Stimulated activated CD4-positive, alpha-beta T cell treated with anti-CD3 and anti-CD28 coated beads, Interleukin-2, amount 100 ng/mL, for 4 hours (primary cell): Measurements from ENCODE around the gene RNLS.

Source experiments
- DNase-seq: peaks from one replicate; pipeline ENCODE4 v3.0.0-alpha.2; 2020; ENCODE audit warnings: low read depth

The RNLS gene

GRCh38 chr10:88259381-88259780 lies 323.7 kb downstream of the RNLS start:
- no peak for DNase-seq

- no peak for DNase-seq
Observed at GRCh38 chr10:88256886-88257285, 326.2 kb downstream of the RNLS start.

DNA sequence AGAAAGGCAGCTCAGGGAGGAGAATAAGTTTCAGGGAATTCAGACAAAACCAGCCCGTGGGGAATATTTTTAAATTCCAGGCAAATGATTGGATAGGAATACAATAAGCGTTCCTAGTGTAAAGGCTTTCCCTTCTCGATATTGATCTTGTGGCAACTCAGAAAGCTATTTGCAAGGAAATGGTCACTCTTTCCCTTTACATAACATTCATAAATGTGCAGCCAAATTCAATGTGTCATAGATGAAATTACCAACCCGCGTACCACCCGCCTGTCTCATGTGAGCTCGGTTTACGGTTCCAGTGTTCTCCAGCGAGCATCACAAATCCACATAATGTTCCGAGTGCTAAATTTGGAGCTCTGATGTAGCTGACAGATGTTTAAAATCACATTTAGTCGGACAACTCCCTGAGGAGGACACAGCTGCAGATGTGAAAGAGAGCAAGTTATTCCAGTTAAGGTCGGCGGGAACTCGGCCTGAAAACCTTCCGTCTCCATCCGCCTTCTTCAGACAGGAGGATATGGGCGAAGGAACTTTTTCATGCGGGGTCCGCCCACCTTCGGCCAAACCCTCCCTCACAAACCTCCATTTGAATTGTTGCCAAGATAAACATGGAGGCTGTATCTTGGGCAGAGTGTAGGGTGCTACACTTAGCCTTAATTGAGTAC lies 327.0 kb downstream of the RNLS start:
- DNase-seq: no peak

GRCh38 chr10:88254091-88254490 lies 329.0 kb downstream of the RNLS start:
- DNase-seq: no peak

DNA sequence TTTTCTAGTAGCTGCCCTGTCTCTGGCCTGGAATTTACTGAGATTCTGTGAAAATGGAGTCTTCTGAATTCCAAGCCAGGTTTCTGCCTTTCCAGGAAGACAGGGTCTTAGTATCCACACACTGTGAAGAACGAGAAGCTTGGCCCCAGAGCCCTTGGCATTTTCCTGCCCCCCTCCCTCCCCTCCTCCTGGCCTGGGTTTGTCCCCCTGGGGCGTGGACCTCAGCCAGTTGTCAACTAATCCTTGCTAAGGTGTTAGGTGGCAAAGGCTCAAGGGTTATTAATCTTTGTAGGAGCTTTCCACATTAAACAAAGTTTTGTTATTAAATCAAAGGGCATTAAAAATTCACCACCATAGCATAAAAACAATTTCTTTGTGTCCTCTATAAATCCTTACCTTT lies 329.5 kb downstream of the RNLS start:
- DNase-seq: no peak

GRCh38 chr10:88253128-88253527 lies 330.0 kb downstream of the RNLS start:
- no peak for DNase-seq

- DNase-seq: no peak
Observed at GRCh38 chr10:88249450-88249849, 333.7 kb downstream of the RNLS start.

DNA sequence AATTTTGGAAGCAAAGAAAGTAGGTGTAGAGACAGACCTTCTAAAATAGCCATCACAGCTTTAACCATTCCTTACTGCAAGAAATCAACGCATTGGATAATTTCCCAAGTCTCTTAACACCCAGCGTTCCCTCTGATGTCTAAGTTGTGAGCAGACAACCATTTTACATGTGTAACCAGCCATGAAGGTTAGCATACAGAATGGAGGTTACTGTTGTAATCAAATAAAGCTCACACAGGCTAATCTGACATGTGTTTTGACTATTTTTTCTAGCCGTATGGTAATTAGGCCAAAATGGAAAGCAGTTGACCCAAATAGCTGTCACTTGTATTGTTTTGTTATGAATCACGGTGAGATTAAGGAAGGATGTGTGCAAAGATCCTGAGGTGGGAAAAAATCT lies 336.4 kb downstream of the RNLS start:
- DNase-seq: no peak

DNA sequence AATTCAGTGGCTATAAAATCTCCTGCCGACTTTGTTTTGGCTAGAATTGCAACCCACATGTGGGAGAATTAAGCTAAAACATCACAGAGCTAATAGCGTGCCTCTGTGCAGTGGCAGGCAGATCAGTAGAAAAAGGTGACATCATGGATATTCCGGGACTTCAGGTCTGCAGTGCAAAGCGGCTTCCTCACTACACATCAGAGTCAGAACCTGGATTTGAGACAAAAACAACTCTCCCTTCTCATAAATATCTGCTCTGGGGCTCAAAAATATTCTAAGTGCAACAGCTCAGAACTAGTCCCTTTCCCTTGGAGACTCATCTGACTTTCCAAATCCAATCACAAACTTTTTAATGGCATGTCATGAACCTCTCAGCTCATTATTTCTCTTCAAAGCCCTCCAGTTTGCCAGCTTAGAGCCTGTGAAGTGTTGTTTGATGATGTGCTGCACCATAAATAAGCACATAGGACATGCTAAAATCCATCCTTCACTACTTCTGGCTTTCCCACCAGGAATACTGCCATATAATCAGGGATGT lies 337.1 kb downstream of the RNLS start:
- DNase-seq: no peak

DNA sequence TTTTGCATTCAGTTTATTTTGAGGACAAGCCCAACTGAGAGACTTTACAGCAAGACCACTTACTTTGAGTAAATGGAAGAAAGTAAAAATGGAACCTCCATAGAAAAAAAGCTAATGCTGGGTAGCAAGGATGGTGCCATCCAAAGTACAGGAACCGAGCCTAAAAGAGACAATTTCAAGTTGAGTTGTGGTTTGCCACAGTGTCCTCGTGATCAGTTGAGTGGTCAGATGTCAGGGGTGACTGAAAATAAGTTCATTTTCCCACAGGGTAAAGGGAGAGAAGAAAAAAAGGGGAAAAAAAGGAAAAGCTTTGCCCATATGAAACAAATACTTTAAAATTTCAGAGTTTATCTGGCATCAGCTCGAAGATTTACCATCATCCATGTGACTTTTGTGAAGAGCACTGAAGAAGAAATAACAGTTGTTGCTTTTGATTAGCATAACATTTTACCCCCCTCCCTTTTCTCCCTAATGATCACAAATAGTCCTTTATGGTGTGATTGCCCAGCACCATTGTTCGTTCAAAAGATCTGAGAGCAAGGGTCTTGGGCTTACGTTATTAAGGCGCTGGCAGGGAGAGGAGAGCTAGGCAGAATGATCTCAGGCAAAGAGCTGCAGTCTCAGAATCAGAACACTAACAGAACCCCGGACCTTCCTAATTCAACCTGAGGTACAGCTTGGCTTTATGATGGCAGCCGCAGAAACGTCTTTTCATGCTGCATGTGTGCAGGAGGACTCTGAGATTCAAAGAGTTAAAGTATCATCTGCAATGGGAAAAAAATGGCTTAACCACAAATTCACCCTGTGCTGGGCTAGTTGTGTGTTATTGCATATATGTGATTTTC lies 338.1 kb downstream of the RNLS start:
- no peak for DNase-seq

DNA sequence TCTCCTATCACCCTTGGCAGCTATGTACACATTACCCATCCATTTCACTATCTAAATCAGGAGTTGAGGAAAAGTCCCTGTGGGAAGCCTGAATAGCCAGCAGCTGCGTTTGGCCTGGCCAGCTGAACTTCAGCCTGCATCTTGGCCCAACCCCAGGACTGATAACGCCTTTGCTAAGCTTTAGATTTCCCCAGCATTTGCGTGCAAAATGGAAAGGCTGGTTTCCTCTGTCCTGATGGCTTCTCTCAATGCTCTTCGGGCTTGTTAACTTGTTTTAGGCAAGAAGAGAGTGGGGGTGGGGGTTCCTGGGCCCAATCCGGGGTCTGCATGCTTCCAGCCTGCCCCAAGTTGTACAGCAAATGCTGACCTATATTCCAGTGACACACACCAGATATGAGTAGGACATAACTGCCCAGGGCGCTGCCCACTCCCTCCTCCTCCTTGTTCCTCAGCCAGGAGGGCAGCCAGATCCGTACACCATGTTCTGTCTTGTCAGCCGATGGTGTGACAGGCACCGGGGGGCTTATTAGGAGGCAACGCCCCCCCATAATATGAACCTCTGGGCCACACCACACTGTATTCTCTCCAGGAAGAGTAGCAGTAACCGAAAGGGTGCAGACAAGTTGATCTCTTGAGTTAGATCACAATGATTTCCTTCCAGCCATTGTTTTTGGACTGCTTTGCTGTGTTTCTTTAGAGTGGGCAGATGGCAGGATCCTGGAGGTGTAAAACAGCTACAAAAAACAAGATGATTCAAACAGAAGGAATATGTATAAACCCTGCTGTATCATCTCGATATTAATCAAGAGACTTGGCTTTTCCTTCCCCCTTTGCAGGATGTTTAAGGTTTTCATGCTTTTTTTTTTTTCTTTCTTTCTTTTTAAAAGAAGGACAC lies 339.0 kb downstream of the RNLS start:
- DNase-seq: no peak

- DNase-seq: no peak
Observed at GRCh38 chr10:88243202-88243744, 339.8 kb downstream of the RNLS start.

DNA sequence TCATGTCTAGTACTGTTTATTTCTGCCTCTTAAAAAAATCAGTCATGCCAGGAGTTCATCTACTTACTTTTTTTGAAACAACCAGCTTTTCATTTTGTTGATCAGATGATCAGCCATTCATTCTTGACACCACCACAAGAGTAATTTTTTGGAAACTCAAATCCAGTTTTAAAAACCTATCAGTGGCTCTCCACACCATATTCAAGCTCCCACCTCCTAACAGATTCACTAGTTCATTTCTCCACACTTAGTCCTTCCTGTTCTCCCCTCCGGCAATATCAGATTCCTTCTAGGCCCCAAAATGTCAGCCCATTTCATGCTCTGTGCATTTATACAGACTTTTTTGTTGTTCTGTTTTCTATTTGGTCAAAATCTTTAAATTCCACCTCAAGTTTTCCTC lies 341.6 kb downstream of the RNLS start:
- no peak for DNase-seq

DNA sequence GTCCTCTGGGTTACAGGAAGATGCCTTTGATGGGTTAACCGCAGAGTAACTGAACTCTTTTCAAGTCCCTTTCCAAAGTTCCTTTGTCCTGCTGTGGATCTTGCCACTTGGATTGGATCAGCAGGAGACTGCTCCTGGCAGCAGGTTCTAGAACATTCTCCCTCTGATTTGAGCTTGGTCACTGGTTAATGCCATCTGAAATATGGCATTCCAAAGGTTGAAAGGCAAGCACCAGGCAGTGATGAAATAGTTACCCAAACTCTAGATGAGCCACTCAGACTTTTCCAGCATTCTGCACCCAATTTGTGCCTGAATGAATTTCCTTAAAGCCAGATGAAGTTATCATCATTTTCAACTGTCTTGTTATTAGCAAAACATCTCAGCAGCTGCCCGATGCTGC lies 343.9 kb downstream of the RNLS start:
- DNase-seq: no peak

DNA sequence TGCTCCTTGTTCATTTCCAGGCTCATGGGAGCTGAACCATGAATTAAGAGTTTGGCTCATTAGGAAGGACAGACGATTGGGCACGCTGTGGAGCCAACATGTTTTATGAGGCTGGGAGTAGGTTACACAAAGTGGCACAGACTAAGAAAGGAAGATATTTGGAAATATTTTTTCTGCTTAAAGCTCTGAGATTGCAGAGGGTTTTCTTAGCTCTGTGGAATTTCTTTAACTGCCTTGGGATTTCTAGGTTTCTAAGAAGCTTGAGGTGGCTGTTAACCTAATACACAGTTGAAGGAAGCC lies 344.6 kb downstream of the RNLS start:
- no peak for DNase-seq

DNA sequence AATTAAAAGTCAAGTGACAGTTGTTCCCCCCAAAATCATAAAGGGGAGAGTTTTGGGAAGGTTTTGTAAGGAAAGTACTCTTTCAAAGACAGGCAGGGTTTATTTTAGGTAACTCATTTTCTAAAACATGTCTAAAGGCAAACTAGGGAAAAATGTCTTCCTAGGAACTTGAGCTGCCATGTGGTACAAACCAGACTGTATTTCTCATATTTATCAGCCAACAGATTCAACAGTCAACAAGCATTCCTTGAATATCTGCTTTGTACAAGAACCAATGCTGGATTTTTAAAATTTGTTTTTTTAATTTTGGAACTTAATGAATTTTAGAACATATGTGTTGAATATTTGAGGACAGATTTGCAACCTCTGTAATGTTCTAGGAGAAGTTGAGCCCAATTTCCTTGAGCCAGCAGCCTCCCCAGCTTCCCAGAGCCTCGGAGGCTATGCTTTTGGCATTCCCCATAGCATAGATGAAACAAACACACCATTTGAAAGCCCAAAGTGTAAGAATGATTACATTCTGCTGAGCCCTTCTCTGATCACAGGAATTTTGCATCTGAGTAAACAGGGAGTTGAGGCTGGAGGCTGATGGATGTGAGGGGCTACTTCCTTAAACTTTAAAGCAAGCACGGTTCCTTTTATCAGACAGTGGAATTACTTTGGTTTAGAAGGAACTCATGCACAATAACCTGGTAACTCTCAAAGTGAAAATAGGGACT lies 345.1 kb downstream of the RNLS start:
- DNase-seq: no peak

DNA sequence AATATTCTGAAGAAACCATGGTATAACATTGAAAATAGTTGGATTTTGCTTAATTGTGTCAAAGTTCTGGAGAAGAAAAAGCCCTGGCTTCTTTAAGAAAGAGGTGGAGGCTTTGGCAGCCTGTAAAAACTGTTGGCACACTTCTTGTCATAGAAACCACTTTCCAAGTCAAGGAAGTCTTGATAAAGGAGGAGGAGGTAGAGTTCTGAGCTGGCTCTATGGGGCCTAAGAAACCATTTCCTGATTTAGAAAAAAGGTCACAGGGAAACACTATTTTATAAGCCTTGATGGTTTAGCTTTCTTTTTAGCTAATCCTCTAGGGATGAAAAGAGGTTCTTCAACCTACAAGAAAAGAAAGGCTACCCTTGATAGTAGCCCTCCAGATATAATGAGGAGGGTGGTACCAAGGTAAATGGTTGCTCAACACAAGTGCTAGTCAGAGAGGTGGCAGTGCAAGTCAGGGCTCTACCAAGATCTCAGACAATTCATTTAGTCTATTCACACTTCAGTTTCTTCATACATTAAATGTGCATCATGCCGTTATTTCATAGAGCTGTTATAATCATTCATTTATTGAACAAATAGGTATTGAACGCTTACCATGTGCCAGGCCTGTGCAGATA lies 346.9 kb downstream of the RNLS start:
- no peak for DNase-seq

GRCh38 chr10:88234297-88234696 lies 348.8 kb downstream of the RNLS start:
- no peak for DNase-seq

DNA sequence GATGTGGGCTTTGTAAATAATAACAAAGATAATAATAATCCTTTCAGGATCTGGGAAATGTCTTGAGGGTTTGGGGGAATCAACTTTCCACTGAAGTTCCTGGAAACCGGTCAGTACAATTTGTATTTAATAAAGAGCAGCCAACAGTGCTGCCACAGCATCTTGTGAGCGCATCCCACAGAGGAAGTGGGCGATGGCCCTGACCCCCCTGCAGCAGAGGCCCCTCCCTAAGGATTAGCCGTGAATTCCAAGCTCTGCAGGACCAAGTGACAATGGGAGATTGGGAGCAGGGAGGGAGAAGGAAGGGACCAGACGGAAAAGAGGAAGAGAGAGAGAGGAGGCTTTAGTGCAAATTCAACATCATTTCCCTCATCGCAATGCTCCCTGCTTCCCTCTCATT lies 349.2 kb downstream of the RNLS start:
- DNase-seq: no peak

DNA sequence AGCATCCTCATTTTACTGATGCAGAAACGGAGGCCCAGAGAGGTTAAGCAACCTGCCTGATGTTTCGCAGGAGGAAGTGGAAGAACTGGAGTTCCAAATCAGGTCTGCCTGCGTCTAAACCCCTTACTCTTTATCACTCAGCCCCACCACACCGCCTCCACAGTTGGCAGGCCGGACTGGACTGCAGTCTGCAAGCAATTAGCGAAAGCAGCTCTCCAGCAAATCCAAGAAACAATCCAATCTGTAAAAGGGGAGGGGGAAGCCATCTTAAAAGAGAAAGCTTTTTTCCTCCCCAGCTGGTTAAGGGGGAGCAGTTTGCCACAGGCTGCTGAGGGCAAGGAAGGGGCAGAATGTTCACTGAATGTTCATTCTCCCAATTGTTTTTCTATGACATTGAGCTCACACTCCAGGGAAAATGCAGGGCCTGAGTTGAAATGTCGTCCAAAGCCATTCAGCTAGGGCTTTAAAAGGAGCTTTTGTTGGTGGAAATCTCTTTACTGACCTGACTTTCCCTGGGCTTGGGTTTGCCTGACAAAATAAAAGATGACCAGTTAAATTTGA lies 350.1 kb downstream of the RNLS start:
- no peak for DNase-seq
